ENCODE data around the gene RANBP3.

DNA sequence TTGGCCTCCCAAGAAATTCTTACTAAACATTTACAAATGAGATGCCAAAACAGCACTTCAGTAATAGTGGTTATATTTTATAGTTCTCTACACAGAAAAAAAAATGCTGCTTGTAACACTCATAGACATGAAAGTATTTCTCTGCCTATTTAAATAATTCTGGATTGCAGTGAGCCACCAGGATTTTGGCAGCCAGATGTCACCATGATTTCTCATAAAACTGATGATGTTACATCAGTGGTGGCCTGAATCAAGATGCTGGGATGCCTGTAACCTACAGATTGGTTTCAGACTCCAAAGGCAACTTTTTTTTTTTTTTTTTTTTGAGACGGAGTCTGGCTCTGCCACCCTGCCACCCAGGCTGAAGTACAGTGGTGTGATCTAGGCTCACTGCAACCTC is 66.6 kb downstream of the RANBP3 start:
- TF ChIP-seq, protein P1, sequence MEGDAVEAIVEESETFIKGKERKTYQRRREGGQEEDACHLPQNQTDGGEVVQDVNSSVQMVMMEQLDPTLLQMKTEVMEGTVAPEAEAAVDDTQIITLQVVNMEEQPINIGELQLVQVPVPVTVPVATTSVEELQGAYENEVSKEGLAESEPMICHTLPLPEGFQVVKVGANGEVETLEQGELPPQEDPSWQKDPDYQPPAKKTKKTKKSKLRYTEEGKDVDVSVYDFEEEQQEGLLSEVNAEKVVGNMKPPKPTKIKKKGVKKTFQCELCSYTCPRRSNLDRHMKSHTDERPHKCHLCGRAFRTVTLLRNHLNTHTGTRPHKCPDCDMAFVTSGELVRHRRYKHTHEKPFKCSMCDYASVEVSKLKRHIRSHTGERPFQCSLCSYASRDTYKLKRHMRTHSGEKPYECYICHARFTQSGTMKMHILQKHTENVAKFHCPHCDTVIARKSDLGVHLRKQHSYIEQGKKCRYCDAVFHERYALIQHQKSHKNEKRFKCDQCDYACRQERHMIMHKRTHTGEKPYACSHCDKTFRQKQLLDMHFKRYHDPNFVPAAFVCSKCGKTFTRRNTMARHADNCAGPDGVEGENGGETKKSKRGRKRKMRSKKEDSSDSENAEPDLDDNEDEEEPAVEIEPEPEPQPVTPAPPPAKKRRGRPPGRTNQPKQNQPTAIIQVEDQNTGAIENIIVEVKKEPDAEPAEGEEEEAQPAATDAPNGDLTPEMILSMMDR (conservative IDR thresholded peaks at IDR 0.05 in 1 of 2, IDR thresholded peaks at IDR 0.05 in 1 of 2; ENCODE audit: extremely low read depth in 1 of 2, insufficient read depth in 1 of 2, low read depth in 1 of 2, low read length in 2 of 2) = no peak
- no peak for TF ChIP-seq EZH2 (IDR thresholded peaks at IDR 0.05; ENCODE audit: borderline replicate concordance, low read length)
